Esophagus muscularis mucosa (tissue), 4 donors: ENCODE measurements around the gene FBN1. TPM values are rescaled to one million over a fixed set of nuclear protein-coding genes. Genes with fewer than 3 reads are reported as not detected.

ENCODE experiments used
- DNase-seq: peaks from one replicate; pipeline ENCODE4 v3.0.0-alpha.2; 2017; ENCODE audit errors: extremely low spot score
- H3K27ac ChIP-seq, 4 donors: fragments of 200-600 bp; sonication (generic); replicated peaks in 1 of 4; 1 replicate in 3 of 4; 2 replicates in 1 of 4; pipeline ENCODE4 v1.5.1; 2016 to 2019; ENCODE audit warnings: mild to moderate bottlenecking in 1 of 4
- H3K27me3 ChIP-seq, 4 donors: fragments of 200-600 bp; sonication (generic); one replicate each; pipeline versions ENCODE4 v1.5.1 to v1.6.0; 2016 to 2019
- H3K36me3 ChIP-seq, 4 donors: fragments of 200-600 bp; sonication (generic); one replicate each; pipeline ENCODE4 v1.5.1; 2016 to 2019
- H3K4me1 ChIP-seq, 4 donors: fragments of 200-600 bp; sonication (generic); one replicate each; pipeline ENCODE4 v1.5.1; 2016 to 2019
- H3K4me3 ChIP-seq, 4 donors: fragments of 200-600 bp; sonication (generic); 1 replicate in 2 of 4; 2 replicates in 2 of 4; pipeline ENCODE4 v1.5.1; 2016 to 2019; ENCODE audit warnings: mild to moderate bottlenecking in 4 of 4, moderate library complexity in 1 of 4
- H3K9me3 ChIP-seq, 4 donors: fragments of 200-600 bp; sonication (generic); 1 replicate in 3 of 4; 2 replicates in 1 of 4; pipeline ENCODE4 v1.5.1; 2016 to 2019
- EP300 ChIP-seq: sonication (generic); formaldehyde crosslinking; IDR thresholded peaks from one replicate; pipeline ENCODE4 v1.6.1; 2017; ENCODE audit warnings: antibody characterized with exemption
- POLR2A ChIP-seq: fragments of 450-650 bp; IDR thresholded peaks from one replicate; pipeline ENCODE4 v1.6.1; 2017; ENCODE audit warnings: antibody characterized with exemption, moderate library complexity, mild to moderate bottlenecking, low read depth
- POLR2AphosphoS5 ChIP-seq, 2 donors: sonication (generic); formaldehyde crosslinking; IDR thresholded peaks; one replicate each; pipeline ENCODE4 v1.6.1; 2017; ENCODE audit warnings: antibody characterized with exemption in 2 of 2
- WGBS: methylation state at CpG from one replicate; pipeline ENCODE4 v1.1.5; 2018; 5-methylcytosine and 5-hydroxymethylcytosine counted together
- intact Hi-C: fragments of 100-400 bp; cut with DNase I; formaldehyde crosslinking; loops from one replicate; pipeline ENCODE4 v1.15.1; 2023
- total RNA-seq, 4 donors: library from RNA; depleted of rRNA; stranded (reverse); fragments of >200 nt; gene quantifications; one replicate each; pipeline versions ENCODE4 v1.1.0 to v1.2.1, GENCODE V29; 2016
- TF ChIP-seq, protein P1 (sequence below), 3 experiments: fragments of 200-600 bp in 2 of 3; fragments of 450-650 bp in 1 of 3; sonication (generic) in 2 of 3; IDR thresholded peaks; one replicate each; pipeline ENCODE4 v1.5.1; 2017 to 2019; ENCODE audit warnings: antibody characterized with exemption in 3 of 3, mild to moderate bottlenecking in 2 of 3, moderate library complexity in 1 of 3

The FBN1 gene
- total RNA-seq, 4 donors from 2014 or later: 159 to 253 (median 226) TPM

DNA sequence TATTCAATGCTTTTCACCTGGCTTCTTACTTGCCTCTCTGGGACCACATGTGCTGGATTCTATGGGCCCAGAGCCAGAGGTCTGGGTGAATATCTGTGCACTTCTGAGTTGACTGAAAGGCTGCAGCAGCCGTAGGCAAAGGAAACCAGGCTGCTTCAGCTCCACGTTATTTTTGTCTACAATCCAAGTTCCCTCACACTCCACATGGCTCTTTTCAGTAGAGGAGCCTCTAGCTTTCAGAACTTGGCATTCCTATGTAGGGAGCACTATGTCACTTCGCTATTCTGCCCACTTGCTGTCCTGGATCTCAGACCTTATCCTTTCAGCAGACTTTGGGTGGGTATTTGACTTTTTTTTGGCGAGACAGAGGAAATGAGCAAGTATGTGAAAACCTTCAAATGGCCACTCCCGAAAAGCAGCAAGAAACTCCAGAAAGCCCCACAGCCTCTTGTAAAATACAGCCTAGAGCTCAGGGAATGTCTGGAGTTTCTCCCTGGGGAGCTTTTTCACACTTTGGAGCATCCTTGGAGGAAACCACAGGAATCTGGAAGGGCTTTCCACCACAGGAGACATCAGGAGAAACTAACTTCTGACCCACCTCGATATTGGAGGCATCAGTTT, 233.4 kb downstream of the FBN1 start:
- Histone ChIP-seq H3K9me3 (no peaks in the 10 kb centered on the region), H3K27me3 (no peaks in the 10 kb centered on the region), H3K36me3 (peaks cover 30 to 73% (median 50%) of the 10 kb centered on the region in 4 donors), H3K27ac (peak overlapping the region; percentile 36 to 69 (median 50)), H3K4me1 (peaks cover 0 to 31% (median 20%) of the 10 kb centered on the region in 4 donors), H3K4me3 (no peak overlapping the region)
- intact Hi-C loops: no loop called here
- 50% methylated on average over 6 of the region's 6 CpGs for WGBS
- no peak for DNase-seq
- peak in 1 of 2 donors; percentile 5 for TF ChIP-seq POLR2AphosphoS5 (IDR thresholded peaks at IDR 0.05)
- no peak for TF ChIP-seq EP300

DNA sequence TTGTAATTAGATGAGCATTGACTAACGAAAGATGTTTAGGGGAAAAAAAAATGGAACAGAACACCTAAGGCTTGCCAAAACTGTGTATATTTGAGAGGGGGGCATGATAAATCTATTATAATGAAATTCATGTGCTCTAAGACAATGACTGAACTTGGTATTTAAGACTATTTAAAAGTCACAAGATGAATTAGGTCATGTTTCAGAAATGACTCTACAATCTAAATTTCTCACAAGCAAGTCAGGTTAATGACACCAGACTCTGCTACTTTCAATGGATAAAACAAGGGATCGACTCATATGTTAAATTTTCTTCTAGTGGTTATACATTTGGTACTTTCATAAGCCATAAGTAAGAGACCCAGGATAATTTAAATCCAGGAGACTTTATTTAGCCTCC, 235.9 kb downstream of the FBN1 start:
- H3K4me1 ChIP-seq: peaks cover 0 to 49% (median 35%) of the 10 kb centered on the region in 4 donors
- H3K27me3 ChIP-seq: no peaks in the 10 kb centered on the region
- H3K9me3 ChIP-seq: no peaks in the 10 kb centered on the region
- H3K27ac ChIP-seq: peak overlapping the region in 3 of 4 donors; percentile 15 to 56 (median 37)
- intact Hi-C loops: no loop called here
- H3K36me3 ChIP-seq: peaks cover 16 to 49% (median 34%) of the 10 kb centered on the region in 4 donors
- TF ChIP-seq POLR2A (no peak), POLR2AphosphoS5 (IDR thresholded peaks at IDR 0.05) (no peak), EP300 (no peak)
- TF ChIP-seq, protein P1, sequence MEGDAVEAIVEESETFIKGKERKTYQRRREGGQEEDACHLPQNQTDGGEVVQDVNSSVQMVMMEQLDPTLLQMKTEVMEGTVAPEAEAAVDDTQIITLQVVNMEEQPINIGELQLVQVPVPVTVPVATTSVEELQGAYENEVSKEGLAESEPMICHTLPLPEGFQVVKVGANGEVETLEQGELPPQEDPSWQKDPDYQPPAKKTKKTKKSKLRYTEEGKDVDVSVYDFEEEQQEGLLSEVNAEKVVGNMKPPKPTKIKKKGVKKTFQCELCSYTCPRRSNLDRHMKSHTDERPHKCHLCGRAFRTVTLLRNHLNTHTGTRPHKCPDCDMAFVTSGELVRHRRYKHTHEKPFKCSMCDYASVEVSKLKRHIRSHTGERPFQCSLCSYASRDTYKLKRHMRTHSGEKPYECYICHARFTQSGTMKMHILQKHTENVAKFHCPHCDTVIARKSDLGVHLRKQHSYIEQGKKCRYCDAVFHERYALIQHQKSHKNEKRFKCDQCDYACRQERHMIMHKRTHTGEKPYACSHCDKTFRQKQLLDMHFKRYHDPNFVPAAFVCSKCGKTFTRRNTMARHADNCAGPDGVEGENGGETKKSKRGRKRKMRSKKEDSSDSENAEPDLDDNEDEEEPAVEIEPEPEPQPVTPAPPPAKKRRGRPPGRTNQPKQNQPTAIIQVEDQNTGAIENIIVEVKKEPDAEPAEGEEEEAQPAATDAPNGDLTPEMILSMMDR (IDR thresholded peaks at IDR 0.05): no peak
- H3K4me3 ChIP-seq: no peak overlapping the region
- no peak for DNase-seq
- 82% methylated on average over 2 of the region's 2 CpGs for WGBS

- Histone ChIP-seq H3K4me3 (no peak overlapping the region), H3K4me1 (peaks cover 0 to 44% (median 35%) of the 10 kb centered on the region in 4 donors), H3K27me3 (no peaks in the 10 kb centered on the region), H3K27ac (peak overlapping the region in 2 of 4 donors; percentile 25 to 37), H3K36me3 (peaks cover 16 to 36% (median 30%) of the 10 kb centered on the region in 4 donors), H3K9me3 (no peaks in the 10 kb centered on the region)
- DNase-seq: no peak
- intact Hi-C loops: no loop called here
- TF ChIP-seq, protein P1 (IDR thresholded peaks at IDR 0.05): no peak
- no peak for TF ChIP-seq EP300
- TF ChIP-seq POLR2AphosphoS5 (IDR thresholded peaks at IDR 0.05): no peak
- no peak for TF ChIP-seq POLR2A
These were observed 237.2 kb downstream of the FBN1 start for GRCh38 chr15:48408327-48408726.

DNA sequence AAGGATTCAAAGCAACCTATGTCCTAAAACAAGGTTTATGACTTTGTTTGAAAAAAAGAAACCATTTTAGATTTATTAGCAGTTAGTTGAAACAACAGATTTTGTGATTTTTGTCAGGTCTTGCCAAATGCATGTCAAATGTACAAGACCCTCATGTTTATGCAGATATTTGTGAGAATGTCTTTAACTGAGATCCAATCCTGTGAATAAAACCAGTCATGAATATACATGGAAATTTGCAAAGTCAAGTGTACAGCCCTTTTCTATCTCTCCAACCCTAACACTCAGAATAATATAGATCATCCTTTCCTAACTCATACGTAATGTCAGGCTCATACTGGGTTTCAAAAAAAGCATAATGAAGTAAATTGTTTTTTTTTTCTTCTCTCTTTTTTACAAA, 237.9 kb downstream of the FBN1 start:
- Histone ChIP-seq H3K9me3 (no peaks in the 10 kb centered on the region), H3K4me1 (peaks cover 0 to 41% (median 33%) of the 10 kb centered on the region in 4 donors), H3K27me3 (no peaks in the 10 kb centered on the region), H3K27ac (no peak overlapping the region), H3K36me3 (peaks cover 16 to 30% (median 26%) of the 10 kb centered on the region in 4 donors), H3K4me3 (no peak overlapping the region)
- DNase-seq: no peak
- 82% methylated on average over 1 of the region's 1 CpG for WGBS
- intact Hi-C loops: no loop called here
- TF ChIP-seq POLR2A (no peak), EP300 (no peak), POLR2AphosphoS5 (IDR thresholded peaks at IDR 0.05) (no peak)
- TF ChIP-seq, protein P1 (IDR thresholded peaks at IDR 0.05): no peak

DNA sequence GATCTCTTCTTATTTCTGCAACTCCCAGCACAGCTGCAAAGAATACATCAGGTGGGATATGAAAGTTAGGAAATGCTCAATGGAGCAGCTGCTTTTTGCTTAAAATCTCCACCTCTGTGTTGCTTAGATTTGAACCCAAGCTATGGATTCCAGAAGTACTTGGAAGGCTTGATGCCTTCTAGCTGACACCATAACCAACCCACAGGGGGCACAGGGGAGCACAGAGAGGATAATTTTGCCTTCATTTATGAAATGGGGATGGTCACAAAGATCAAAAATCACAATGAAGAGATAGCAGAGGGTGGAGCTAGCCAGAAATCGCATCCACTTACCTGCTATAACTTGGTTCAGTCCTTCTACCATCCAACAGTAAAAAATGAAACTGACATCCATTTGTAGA, 238.6 kb downstream of the FBN1 start:
- Histone ChIP-seq H3K27me3 (no peaks in the 10 kb centered on the region), H3K36me3 (peaks cover 16 to 23% (median 21%) of the 10 kb centered on the region in 4 donors), H3K4me3 (no peak overlapping the region), H3K9me3 (no peaks in the 10 kb centered on the region), H3K4me1 (peaks cover 0 to 38% (median 29%) of the 10 kb centered on the region in 4 donors), H3K27ac (peak overlapping the region; percentile 18 to 46 (median 34))
- intact Hi-C loops: no loop called here
- DNase-seq: no peak
- 100% methylated on average over 1 of the region's 1 CpG for whole genome bisulfite sequencing
- TF ChIP-seq, protein P1 (IDR thresholded peaks at IDR 0.05): peak in 1 of 3 experiments; percentile 12
- TF ChIP-seq POLR2AphosphoS5 (IDR thresholded peaks at IDR 0.05): no peak
